Ovary (tissue), 9 donors: ENCODE results near the gene GNPTAB. TPM values are rescaled to one million over a fixed set of nuclear protein-coding genes. Genes with fewer than 3 reads are reported as not detected.

ENCODE experiments used
- DNase-seq, 5 donors: peaks; one replicate each; pipeline ENCODE4 v3.0.0-alpha.2; 2019 to 2020
- H3K27ac ChIP-seq, 2 donors: fragments of 200-600 bp; one replicate each; pipeline versions ENCODE4 v1.5.1 to v1.8.0; 2019 to 2022
- H3K27me3 ChIP-seq: fragments of 200-600 bp; one replicate; pipeline ENCODE4 v1.8.0; 2022
- H3K36me3 ChIP-seq: fragments of 200-600 bp; sonication (generic); one replicate; pipeline ENCODE4 v1.5.1; 2019
- H3K4me1 ChIP-seq: one replicate; pipeline ENCODE4 v1.8.1; 2013; ENCODE audit warnings: mild to moderate bottlenecking, moderate library complexity; ENCODE audit not compliant: insufficient read depth
- H3K4me3 ChIP-seq: fragments of 200-600 bp; sonication (generic); one replicate; pipeline ENCODE4 v1.5.1; 2017
- H3K9me3 ChIP-seq, 2 donors: fragments of 200-600 bp in 1 of 2; sonication (generic) in 1 of 2; one replicate each; pipeline versions ENCODE4 v1.5.1 to v1.8.1; 2013 to 2019; ENCODE audit warnings: mild to moderate bottlenecking in 1 of 2, moderate library complexity in 1 of 2
- EP300 ChIP-seq: sonication (generic); formaldehyde crosslinking; IDR thresholded peaks from one replicate; pipeline ENCODE4 v1.6.1; 2017; ENCODE audit warnings: antibody characterized with exemption
- POLR2A ChIP-seq: fragments of 450-650 bp; IDR thresholded peaks from one replicate; pipeline ENCODE4 v1.6.1; 2017; ENCODE audit warnings: antibody characterized with exemption, mild to moderate bottlenecking, moderate library complexity
- WGBS, 3 donors: extraction: QIAGEN DNeasy Blood & Tissue Kit in 1 of 3; methylation state at CpG; one replicate each; pipeline versions ENCODE4 v1.1.5 to v1.1.7; 2013 to 2017; 5-methylcytosine and 5-hydroxymethylcytosine counted together
- intact Hi-C, 4 donors: fragments of 100-400 bp; cut with DNase I; formaldehyde crosslinking; loops; one replicate each; pipeline versions ENCODE4 v1.11.0 to v1.15.1; 2022 to 2023
- polyA plus RNA-seq, 2 donors: library from polyadenylated mRNA; stranded (reverse); fragments of 200-250 nt in 1 of 2; fragments of 350-450 nt in 1 of 2; fragmentation: Illumina TruSeq in 1 of 2; extraction: RNeasy Lipid Tissue Mini Kit (QIAGEN cat#74804) in 1 of 2; gene quantifications; one replicate each; pipeline ENCODE4 v1.2.3, GENCODE V29; 2013 to 2014
- total RNA-seq, 7 donors: library from RNA; depleted of rRNA in 2 of 7; stranded (reverse); fragments of >200 nt in 2 of 7; fragmentation: NEBNext Ultra II Directional in 3 of 7; extraction: Animal tissue kit (Norgen Biotek cat#: 25700) in 3 of 7; gene quantifications; one replicate each; pipeline versions ENCODE4 v1.1.0 to v1.2.4, GENCODE V29; 2016 to 2023
- TF ChIP-seq, protein P1 (sequence below), 3 donors: fragments of 450-650 bp in 2 of 3; fragments of 200-600 bp in 1 of 3; IDR thresholded peaks; one replicate each; pipeline versions ENCODE4 v1.5.1 to v1.8.0; 2016 to 2022; ENCODE audit warnings: antibody characterized with exemption in 3 of 3, mild to moderate bottlenecking in 1 of 3
- donor health status: DM: no; HTN: no; CAD: no; lungs with moderate emphysema.
- donor health status: DM: no; HTN: no; CAD: no.
- donor health status: Bipolar disorder and iron deficiency.
- donor health status: DM: yes; HTN: yes; CAD: no.
- donor health status: DM: no; HTN: no; CAD: no.
- donor health status: DM: yes; HTN: yes; CAD: no.

Gene GNPTAB
- total and polyA plus RNA-seq, 9 donors: 7.1 to 24.2 (median 16.6) TPM

DNA sequence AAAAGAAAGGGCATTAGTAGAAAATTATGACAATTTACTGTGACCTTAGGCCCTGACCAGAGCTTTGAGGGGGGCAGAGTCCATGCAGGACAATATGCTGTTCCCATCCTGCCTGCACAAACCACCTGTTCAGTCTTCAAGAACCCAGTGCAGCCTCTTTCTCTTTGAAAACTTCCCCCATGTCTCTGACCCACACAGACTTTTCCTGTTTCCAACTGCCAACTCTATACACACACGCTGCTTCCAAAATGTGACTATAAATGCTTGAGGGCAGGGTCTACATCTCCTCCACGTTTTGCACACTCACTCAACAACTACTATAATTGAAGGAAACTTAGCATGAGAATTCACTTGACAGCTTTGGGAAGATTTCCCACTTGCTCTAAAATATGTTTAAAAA is 54.9 kb downstream of the GNPTAB start:
- Histone ChIP-seq H3K27ac (no peak overlapping the region), H3K9me3 (no peaks in the 10 kb centered on the region), H3K4me1 (no peaks in the 10 kb centered on the region), H3K27me3 (no peaks in the 10 kb centered on the region), H3K4me3 (no peak overlapping the region), H3K36me3 (no peaks in the 10 kb centered on the region)
- TF ChIP-seq POLR2A (no peak), EP300 (no peak)
- TF ChIP-seq, protein P1, sequence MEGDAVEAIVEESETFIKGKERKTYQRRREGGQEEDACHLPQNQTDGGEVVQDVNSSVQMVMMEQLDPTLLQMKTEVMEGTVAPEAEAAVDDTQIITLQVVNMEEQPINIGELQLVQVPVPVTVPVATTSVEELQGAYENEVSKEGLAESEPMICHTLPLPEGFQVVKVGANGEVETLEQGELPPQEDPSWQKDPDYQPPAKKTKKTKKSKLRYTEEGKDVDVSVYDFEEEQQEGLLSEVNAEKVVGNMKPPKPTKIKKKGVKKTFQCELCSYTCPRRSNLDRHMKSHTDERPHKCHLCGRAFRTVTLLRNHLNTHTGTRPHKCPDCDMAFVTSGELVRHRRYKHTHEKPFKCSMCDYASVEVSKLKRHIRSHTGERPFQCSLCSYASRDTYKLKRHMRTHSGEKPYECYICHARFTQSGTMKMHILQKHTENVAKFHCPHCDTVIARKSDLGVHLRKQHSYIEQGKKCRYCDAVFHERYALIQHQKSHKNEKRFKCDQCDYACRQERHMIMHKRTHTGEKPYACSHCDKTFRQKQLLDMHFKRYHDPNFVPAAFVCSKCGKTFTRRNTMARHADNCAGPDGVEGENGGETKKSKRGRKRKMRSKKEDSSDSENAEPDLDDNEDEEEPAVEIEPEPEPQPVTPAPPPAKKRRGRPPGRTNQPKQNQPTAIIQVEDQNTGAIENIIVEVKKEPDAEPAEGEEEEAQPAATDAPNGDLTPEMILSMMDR (IDR thresholded peaks at IDR 0.05): no peak
- no peak for DNase-seq
- 73 to 76% (median 76%) methylated on average over 2 of the region's 2 CpGs for WGBS, 3 donors
- intact Hi-C loops: loop anchor here in 1 of 4 donors (5.0 kb wide), 1 partner anchor 61 kb away; no protein-coding TSS in a partner anchor

DNA sequence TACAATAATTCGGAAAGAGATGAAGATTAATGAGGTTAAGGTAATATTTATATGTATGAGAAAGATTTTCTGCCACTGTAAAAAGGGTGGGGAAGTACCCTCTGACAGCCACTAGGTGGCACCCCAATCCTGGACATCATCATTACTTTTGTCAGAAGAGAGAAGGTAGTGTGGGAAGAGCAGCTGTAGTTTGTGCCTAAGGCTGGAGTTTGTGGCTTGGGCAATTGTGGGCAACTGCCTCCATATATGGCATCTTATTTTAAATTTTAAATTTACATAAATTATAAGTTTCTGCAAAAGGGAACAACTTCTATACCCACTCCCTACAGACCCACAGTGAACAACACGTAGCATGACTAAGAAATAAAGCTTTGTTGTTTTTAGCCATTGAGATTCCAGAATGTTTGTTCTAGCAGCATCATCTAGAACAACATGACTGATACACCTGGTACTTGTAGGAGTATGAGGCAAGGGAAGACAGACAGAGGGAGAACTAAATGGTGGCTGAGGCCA is 57.1 kb downstream of the GNPTAB start:
- WGBS, 3 donors: 48 to 54% (median 49%) methylated on average over 2 of the region's 2 CpGs
- intact Hi-C loops: loop anchor here in 2 of 4 donors (5.0 kb wide), 2 partner anchors 64 to 69 kb away; no protein-coding TSS in a partner anchor
- H3K36me3 ChIP-seq: no peaks in the 10 kb centered on the region
- no peak overlapping the region for H3K4me3 ChIP-seq
- TF ChIP-seq, protein P1 (IDR thresholded peaks at IDR 0.05): peak; percentile 76 to 84 (median 82)
- TF ChIP-seq EP300 (no peak), POLR2A (no peak)
- no peaks in the 10 kb centered on the region for H3K27me3 ChIP-seq
- no peak overlapping the region for H3K27ac ChIP-seq
- no peaks in the 10 kb centered on the region for H3K4me1 ChIP-seq
- peak; percentile 37 to 69 (median 57) for DNase-seq
- no peaks in the 10 kb centered on the region for H3K9me3 ChIP-seq

DNA sequence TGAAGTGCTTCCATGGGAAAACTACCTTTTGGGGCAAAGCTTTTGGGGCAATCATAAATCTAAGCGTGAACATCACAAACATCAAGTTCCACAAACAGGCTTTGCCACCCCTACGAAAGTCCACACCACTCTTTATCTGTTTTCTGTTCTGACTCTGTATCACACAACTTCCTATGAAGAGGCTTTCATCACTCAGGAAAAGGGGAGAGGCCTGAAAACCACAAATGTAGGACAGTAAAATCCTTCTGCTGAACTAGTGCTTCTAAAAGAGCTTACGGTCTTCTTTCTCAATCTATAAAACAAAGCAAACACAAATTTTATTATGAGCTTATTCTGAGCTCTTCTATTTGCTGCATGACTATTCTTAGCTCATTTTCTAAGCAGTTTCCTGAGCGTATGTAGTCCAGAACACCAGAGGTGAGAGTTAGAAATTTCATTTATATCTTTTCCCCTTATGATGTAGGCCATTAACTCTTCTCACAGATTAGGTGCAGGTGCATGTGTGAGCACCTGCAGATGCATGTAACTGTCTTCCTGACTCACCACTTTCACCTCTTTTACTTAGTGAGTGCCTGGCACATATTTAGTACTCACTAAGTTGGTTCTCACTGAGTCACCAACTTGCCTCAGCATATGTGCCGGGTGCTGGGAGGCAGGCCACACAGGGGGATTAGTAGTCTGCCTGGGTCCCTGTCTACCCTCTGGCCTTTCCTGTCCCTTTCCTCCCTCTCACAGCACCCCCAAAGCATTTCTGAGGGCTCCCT is 58.6 kb downstream of the GNPTAB start:
- H3K27ac ChIP-seq: no peak overlapping the region
- WGBS, 3 donors: 87 to 89% (median 89%) methylated on average over 5 of the region's 5 CpGs
- DNase-seq: no peak
- TF ChIP-seq, protein P1 (IDR thresholded peaks at IDR 0.05): no peak
- TF ChIP-seq POLR2A (no peak), EP300 (no peak)
- no peaks in the 10 kb centered on the region for H3K36me3 ChIP-seq
- H3K4me1 ChIP-seq: no peaks in the 10 kb centered on the region
- no peak overlapping the region for H3K4me3 ChIP-seq
- no peaks in the 10 kb centered on the region for H3K27me3 ChIP-seq
- intact Hi-C loops: loop anchor here in 2 of 4 donors (5.0 kb wide), 2 partner anchors 65 to 70 kb away; no protein-coding TSS in a partner anchor
- H3K9me3 ChIP-seq: no peaks in the 10 kb centered on the region

DNA sequence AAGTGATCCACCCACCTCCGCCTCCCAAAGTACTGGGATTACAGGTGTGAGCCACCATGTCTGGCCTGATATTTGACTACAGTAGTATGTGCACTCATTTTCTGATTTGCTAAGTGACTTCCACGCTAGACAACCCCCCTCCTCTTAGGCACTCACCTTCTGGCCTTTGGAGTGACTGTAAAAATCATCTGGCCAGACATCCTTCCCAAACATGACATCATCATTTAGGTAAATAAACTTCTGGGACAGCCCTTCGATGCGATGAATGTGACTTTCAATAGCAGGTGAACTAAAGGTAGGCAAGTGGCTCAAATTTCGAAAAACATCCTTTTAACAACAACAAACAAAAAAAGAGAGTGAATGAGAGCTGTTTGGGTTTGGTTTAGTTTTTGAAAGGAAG is 60.9 kb downstream of the GNPTAB start:
- no peaks in the 10 kb centered on the region for H3K27me3 ChIP-seq
- TF ChIP-seq EP300 (no peak), POLR2A (no peak)
- TF ChIP-seq, protein P1 (IDR thresholded peaks at IDR 0.05): no peak
- H3K4me3 ChIP-seq: no peak overlapping the region
- H3K9me3 ChIP-seq: no peaks in the 10 kb centered on the region
- intact Hi-C loops: loop anchor here in 2 of 4 donors (5.0 kb wide), 2 partner anchors 67 to 72 kb away; no protein-coding TSS in a partner anchor
- no peak overlapping the region for H3K27ac ChIP-seq
- H3K36me3 ChIP-seq: no peaks in the 10 kb centered on the region
- 94 to 97% (median 96%) methylated on average over 5 of the region's 5 CpGs for WGBS, 3 donors
- no peak for DNase-seq
- no peaks in the 10 kb centered on the region for H3K4me1 ChIP-seq
